CD14-positive monocyte (primary cell): ENCODE measurements around the gene MGAT5. TPM values are rescaled to one million over a fixed set of nuclear protein-coding genes. Genes with fewer than 3 reads are reported as not detected.

Source experiments
- DNase-seq, 3 donors: peaks; one replicate each; pipeline ENCODE4 v3.0.0-alpha.2; 2011 to 2022
- H2AFZ ChIP-seq: 2 replicates; pipeline ENCODE4 v1.6.0; 2012; ENCODE audit warnings: mild to moderate bottlenecking, low read depth, low read length, inconsistent platforms; ENCODE audit not compliant: insufficient read depth, poor library complexity, severe bottlenecking
- H3K27ac ChIP-seq, 2 donors: 1 replicate in 1 of 2; 2 replicates in 1 of 2; pipeline ENCODE4 v1.5.1; 2012 to 2013; ENCODE audit warnings: low read length in 2 of 2, control low read depth in 1 of 2, inconsistent platforms in 1 of 2, low read depth in 1 of 2, mild to moderate bottlenecking in 1 of 2
- H3K27me3 ChIP-seq, 2 donors: one replicate each; pipeline versions ENCODE4 v1.6.0 to v1.6.1; 2011 to 2013; ENCODE audit warnings: low read length in 2 of 2; ENCODE audit not compliant: control insufficient read depth in 2 of 2, insufficient read depth in 2 of 2
- H3K36me3 ChIP-seq, 2 donors: replicated peaks in 1 of 2; 1 replicate in 1 of 2; 2 replicates in 1 of 2; pipeline versions ENCODE4 v1.5.1 to v1.6.1; 2012 to 2013; ENCODE audit warnings: low read length in 2 of 2, control low read depth in 1 of 2, inconsistent platforms in 1 of 2, mild to moderate bottlenecking in 1 of 2; ENCODE audit not compliant: insufficient read depth in 2 of 2, control insufficient read depth in 1 of 2
- H3K4me1 ChIP-seq, 2 donors: 1 replicate in 1 of 2; 2 replicates in 1 of 2; pipeline versions ENCODE4 v1.5.1 to v1.6.1; 2012 to 2013; ENCODE audit warnings: low read length in 2 of 2, control low read depth in 1 of 2, inconsistent platforms in 1 of 2, mild to moderate bottlenecking in 1 of 2, moderate library complexity in 1 of 2; ENCODE audit not compliant: insufficient read depth in 2 of 2, control insufficient read depth in 1 of 2
- H3K4me2 ChIP-seq: replicated peaks from 2 replicates; pipeline ENCODE3; 2012; ENCODE audit warnings: low read length, moderate library complexity, mild to moderate bottlenecking; ENCODE audit not compliant: poor library complexity, severe bottlenecking; ENCODE audit errors: extremely low read depth
- H3K4me3 ChIP-seq, 3 experiments: fragments of 200-600 bp in 1 of 3; sonication (generic) in 1 of 3; replicated peaks in 1 of 3; 1 replicate in 2 of 3; 2 replicates in 1 of 3; pipeline ENCODE4 v1.5.1; 2011 to 2013; ENCODE audit warnings: low read length in 3 of 3, mild to moderate bottlenecking in 3 of 3, control low read depth in 2 of 3, low read depth in 2 of 3, inconsistent platforms in 1 of 3, moderate library complexity in 1 of 3
- H3K79me2 ChIP-seq: 2 replicates; pipeline ENCODE4 v1.6.0; 2012; ENCODE audit warnings: mild to moderate bottlenecking, control low read depth, inconsistent platforms, low read length, moderate library complexity; ENCODE audit not compliant: insufficient read depth
- H3K9ac ChIP-seq: 2 replicates; pipeline ENCODE4 v1.6.0; 2017; ENCODE audit warnings: low read length, mild to moderate bottlenecking; ENCODE audit not compliant: insufficient read depth, poor library complexity, severe bottlenecking
- H3K9me3 ChIP-seq, 2 donors: replicated peaks in 1 of 2; 1 replicate in 1 of 2; 2 replicates in 1 of 2; pipeline versions ENCODE4 v1.5.1 to v1.6.1; 2012 to 2013; ENCODE audit warnings: low read length in 2 of 2, control low read depth in 1 of 2; ENCODE audit not compliant: control insufficient read depth in 1 of 2, insufficient read depth in 1 of 2
- H4K20me1 ChIP-seq: 2 replicates; pipeline ENCODE4 v1.6.0; 2012; ENCODE audit warnings: mild to moderate bottlenecking, low read length, control low read depth, moderate library complexity; ENCODE audit not compliant: insufficient read depth
- H3K27ac Mint-ChIP-seq, 7 donors: one replicate each; pipeline ENCODE4 v1.8.0; 2020; ENCODE audit warnings: mild to moderate bottlenecking in 7 of 7, mixed read lengths in 7 of 7, moderate library complexity in 6 of 7, inconsistent platforms in 2 of 7
- H3K27me3 Mint-ChIP-seq, 3 donors: one replicate each; pipeline ENCODE4 v1.8.0; 2021 to 2022; ENCODE audit warnings: low read depth in 3 of 3, mild to moderate bottlenecking in 3 of 3, mixed read lengths in 3 of 3, moderate library complexity in 3 of 3, inconsistent platforms in 1 of 3
- H3K36me3 Mint-ChIP-seq, 2 donors: one replicate each; pipeline ENCODE4 v1.8.0; 2020; ENCODE audit warnings: mixed read lengths in 2 of 2, inconsistent platforms in 1 of 2, mild to moderate bottlenecking in 1 of 2
- H3K4me1 Mint-ChIP-seq: one replicate; pipeline ENCODE4 v1.8.0; 2020; ENCODE audit warnings: mild to moderate bottlenecking, mixed read lengths
- H3K4me3 Mint-ChIP-seq, 2 donors: one replicate each; pipeline ENCODE4 v1.8.0; 2020; ENCODE audit warnings: mild to moderate bottlenecking in 2 of 2, mixed read lengths in 2 of 2, moderate library complexity in 1 of 2
- H3K9me3 Mint-ChIP-seq, 7 donors: one replicate each; pipeline ENCODE4 v1.8.0; 2020 to 2022; ENCODE audit warnings: mixed read lengths in 7 of 7, mild to moderate bottlenecking in 6 of 7, moderate library complexity in 6 of 7, inconsistent platforms in 2 of 7
- WGBS: methylation state at CpG from one replicate; pipeline ENCODE4 v1.1.5; 2013; ENCODE audit warnings: missing lambda C conversion rate; ENCODE audit not compliant: insufficient coverage; 5-methylcytosine and 5-hydroxymethylcytosine counted together
- intact Hi-C, 2 donors: fragments of 100-400 bp; cut with micrococcal nuclease; formaldehyde crosslinking; loops; one replicate each; pipeline versions ENCODE4 v1.15.0 to v1.15.1; 2023
- polyA plus RNA-seq, 3 donors: library from polyadenylated mRNA; depleted of rRNA in 1 of 3; unstranded in 2 of 3; stranded (reverse) in 1 of 3; fragments of 300-500 nt in 2 of 3; fragments of >200 nt in 1 of 3; fragmentation: Illumina TruSeq in 2 of 3; gene quantifications; 1 replicate in 2 of 3; 2 replicates in 1 of 3; pipeline ENCODE4 v1.2.3, GENCODE V29; 2012 to 2021
- TF ChIP-seq, protein P1 (sequence below): fragments of 200-600 bp; IDR thresholded peaks from one replicate; pipeline ENCODE4 v1.8.0; 2022; ENCODE audit warnings: antibody characterized with exemption, mild to moderate bottlenecking

MGAT5 gene
- polyA plus RNA-seq, 3 donors, result 1.9 to 6.6 (median 2.4) TPM

DNA sequence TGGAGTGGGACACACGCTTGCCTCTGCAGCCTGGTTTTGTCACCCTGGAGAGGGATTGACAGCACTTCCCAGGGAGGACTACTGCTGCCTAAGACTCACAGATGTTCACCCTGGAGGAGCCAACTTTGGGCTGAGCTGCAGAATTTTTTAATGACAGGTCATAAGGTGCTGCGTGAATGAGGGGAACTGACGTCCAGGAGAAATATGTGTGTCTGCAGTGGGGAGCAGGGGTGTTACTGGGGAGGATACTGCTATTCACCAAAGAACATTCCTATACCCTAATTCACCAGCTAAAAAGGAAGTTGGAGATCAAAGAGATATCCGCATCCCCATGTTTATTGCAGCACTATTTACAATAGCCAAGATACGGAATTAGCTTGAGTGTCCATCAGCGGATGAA lies 144.4 kb downstream of the MGAT5 start:
- H3K9me3 Mint-ChIP-seq, result no peaks in the 10 kb centered on the region
- no peaks in the 10 kb centered on the region for H3K27me3 ChIP-seq
- H3K9me3 ChIP-seq, result no peaks in the 10 kb centered on the region
- H3K36me3 ChIP-seq, result peaks cover 0 to 11% of the 10 kb centered on the region in 2 donors
- H3K27ac ChIP-seq, result no peak overlapping the region
- WGBS, result 88% methylated on average over 2 of the region's 6 CpGs
- H3K9ac ChIP-seq, result no peak overlapping the region
- no peaks in the 10 kb centered on the region for H4K20me1 ChIP-seq
- H3K27ac Mint-ChIP-seq, result peak overlapping the region in 1 of 7 donors; percentile 38
- peaks cover 0 to 10% of the 10 kb centered on the region in 2 donors for H3K36me3 Mint-ChIP-seq
- H2AFZ ChIP-seq, result no peak overlapping the region
- peaks cover 54% of the 10 kb centered on the region for H3K4me1 Mint-ChIP-seq
- no peak overlapping the region for H3K4me2 ChIP-seq
- intact Hi-C loops, result no loop called here
- TF ChIP-seq, protein P1, sequence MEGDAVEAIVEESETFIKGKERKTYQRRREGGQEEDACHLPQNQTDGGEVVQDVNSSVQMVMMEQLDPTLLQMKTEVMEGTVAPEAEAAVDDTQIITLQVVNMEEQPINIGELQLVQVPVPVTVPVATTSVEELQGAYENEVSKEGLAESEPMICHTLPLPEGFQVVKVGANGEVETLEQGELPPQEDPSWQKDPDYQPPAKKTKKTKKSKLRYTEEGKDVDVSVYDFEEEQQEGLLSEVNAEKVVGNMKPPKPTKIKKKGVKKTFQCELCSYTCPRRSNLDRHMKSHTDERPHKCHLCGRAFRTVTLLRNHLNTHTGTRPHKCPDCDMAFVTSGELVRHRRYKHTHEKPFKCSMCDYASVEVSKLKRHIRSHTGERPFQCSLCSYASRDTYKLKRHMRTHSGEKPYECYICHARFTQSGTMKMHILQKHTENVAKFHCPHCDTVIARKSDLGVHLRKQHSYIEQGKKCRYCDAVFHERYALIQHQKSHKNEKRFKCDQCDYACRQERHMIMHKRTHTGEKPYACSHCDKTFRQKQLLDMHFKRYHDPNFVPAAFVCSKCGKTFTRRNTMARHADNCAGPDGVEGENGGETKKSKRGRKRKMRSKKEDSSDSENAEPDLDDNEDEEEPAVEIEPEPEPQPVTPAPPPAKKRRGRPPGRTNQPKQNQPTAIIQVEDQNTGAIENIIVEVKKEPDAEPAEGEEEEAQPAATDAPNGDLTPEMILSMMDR, result no peak
- peaks cover 0 to 2% (median 0%) of the 10 kb centered on the region in 3 donors for H3K27me3 Mint-ChIP-seq
- no peak for DNase-seq
- no peak overlapping the region for H3K4me3 ChIP-seq
- H3K4me1 ChIP-seq, result peaks cover 27 to 29% of the 10 kb centered on the region in 2 donors
- no peak overlapping the region for H3K4me3 Mint-ChIP-seq
- no peaks in the 10 kb centered on the region for H3K79me2 ChIP-seq

DNA sequence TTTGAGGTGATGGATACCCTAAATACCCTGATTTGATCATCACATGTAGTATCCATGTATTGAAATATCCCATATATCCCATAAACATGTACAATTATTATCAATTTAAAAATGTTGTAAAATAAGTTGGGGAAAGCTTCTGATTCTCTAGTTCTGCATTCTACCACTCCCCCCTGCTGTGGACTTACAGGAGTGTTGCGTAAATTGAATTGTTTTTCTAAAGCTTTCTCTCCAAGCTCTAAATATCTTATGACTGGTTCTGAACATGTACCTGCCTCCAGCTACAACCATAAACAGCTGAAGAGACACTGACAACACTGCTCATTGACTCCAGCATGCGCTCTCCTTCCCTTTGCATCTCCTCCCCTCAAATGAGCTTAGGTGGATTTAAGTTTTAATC lies 145.2 kb downstream of the MGAT5 start:
- peaks cover 0 to 12% of the 10 kb centered on the region in 2 donors for H3K36me3 ChIP-seq
- no peak overlapping the region for H3K4me2 ChIP-seq
- no peaks in the 10 kb centered on the region for H4K20me1 ChIP-seq
- Mint-ChIP-seq H3K36me3 (peaks cover 5 to 18% of the 10 kb centered on the region in 2 donors), H3K4me3 (no peak overlapping the region), H3K27ac (peak overlapping the region in 2 of 7 donors; percentile 32 to 47), H3K9me3 (peaks cover 0 to 3% (median 0%) of the 10 kb centered on the region in 7 donors), H3K27me3 (peaks cover 0 to 2% (median 0%) of the 10 kb centered on the region in 3 donors), H3K4me1 (peaks cover 60% of the 10 kb centered on the region)
- no peak overlapping the region for H3K27ac ChIP-seq
- H3K27me3 ChIP-seq, result no peaks in the 10 kb centered on the region
- H3K4me1 ChIP-seq, result peaks cover 30 to 31% of the 10 kb centered on the region in 2 donors
- H2AFZ ChIP-seq, result no peak overlapping the region
- TF ChIP-seq, protein P1, result no peak
- WGBS, result no CpG with 5 or more reads among the region's 2 CpGs
- no peak overlapping the region for H3K4me3 ChIP-seq
- H3K9me3 ChIP-seq, result no peaks in the 10 kb centered on the region
- no peak overlapping the region for H3K9ac ChIP-seq
- H3K79me2 ChIP-seq, result no peaks in the 10 kb centered on the region
- DNase-seq, result peak in 1 of 3 donors; percentile 8
- intact Hi-C loops, result no loop called here
